Adipocyte (in vitro differentiated cells): ENCODE data around the gene PAPPA.

ENCODE experiments used
- DNase-seq: peaks from one replicate; pipeline ENCODE4 v3.0.0-alpha.2; 2015; ENCODE audit warnings: low read depth
- H3K27me3 ChIP-seq: replicated peaks from 2 replicates; pipeline ENCODE4 v1.7.0; 2013; ENCODE audit warnings: mild to moderate bottlenecking, low read length, moderate library complexity; ENCODE audit not compliant: control insufficient read depth, insufficient read depth
- H3K36me3 ChIP-seq: 2 replicates; pipeline ENCODE4 v1.7.0; 2013; ENCODE audit warnings: low read length, mild to moderate bottlenecking, moderate library complexity; ENCODE audit not compliant: control insufficient read depth, insufficient read depth, severe bottlenecking
- H3K4me1 ChIP-seq: 2 replicates; pipeline ENCODE4 v1.7.0; 2013; ENCODE audit warnings: mild to moderate bottlenecking, low read length, moderate library complexity; ENCODE audit not compliant: control insufficient read depth, insufficient read depth
- H3K4me3 ChIP-seq: 2 replicates; pipeline ENCODE4 v1.7.0; 2013; ENCODE audit warnings: mild to moderate bottlenecking, low read length, moderate library complexity
- H3K9ac ChIP-seq: 2 replicates; pipeline ENCODE4 v1.7.0; 2013; ENCODE audit warnings: mild to moderate bottlenecking, low read length, moderate library complexity
- H3K9me3 ChIP-seq: 2 replicates; pipeline ENCODE4 v1.7.0; 2013; ENCODE audit warnings: mild to moderate bottlenecking, low read length, moderate library complexity; ENCODE audit not compliant: control insufficient read depth

PAPPA gene

GRCh38 chr9:116189683-116190082 lies 36.1 kb downstream of the PAPPA start:
- Histone ChIP-seq H3K4me3 (no peak overlapping the region), H3K4me1 (peaks cover 35% of the 10 kb centered on the region), H3K9ac (no peak overlapping the region), H3K9me3 (no peaks in the 10 kb centered on the region), H3K36me3 (peaks cover 47% of the 10 kb centered on the region), H3K27me3 (no peaks in the 10 kb centered on the region)
- DNase-seq: no peak

DNA sequence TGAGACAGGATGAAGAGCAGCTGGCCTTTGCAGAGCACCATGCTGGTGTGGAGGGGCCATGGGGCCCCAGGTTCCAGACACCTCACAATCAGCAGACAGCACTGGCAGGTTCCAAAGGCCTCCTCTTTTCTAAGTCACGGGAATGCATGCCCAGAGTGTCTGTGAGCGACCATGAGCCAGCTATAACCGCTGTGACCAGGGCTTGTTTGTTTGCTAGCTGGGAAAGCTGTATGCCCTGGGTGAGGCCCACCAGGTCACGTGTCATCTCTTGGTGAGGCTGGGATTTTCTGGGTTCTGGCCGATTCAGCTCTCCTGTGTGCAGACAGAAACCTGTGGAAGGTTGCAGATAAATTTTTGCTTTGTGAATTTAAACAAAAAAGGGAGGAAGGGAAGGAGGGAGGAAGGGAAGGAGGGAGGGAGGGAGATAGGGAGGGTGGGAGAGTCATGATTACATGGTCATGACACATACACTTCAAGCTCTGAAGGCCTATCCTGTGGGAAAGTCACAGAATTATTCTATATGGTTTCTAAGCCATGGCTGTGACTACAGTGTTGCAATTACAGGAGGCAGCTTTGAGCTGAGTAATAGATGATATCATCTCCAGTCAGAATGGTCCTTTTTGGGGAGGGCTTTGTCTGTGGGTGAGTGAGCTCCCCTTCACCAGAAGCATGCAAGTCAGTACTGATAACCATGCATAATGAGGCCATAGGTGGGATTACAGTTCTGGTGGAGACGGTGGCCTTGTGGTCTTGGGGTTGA lies 37.2 kb downstream of the PAPPA start:
- Histone ChIP-seq H3K36me3 (peaks cover 41% of the 10 kb centered on the region), H3K4me1 (peaks cover 35% of the 10 kb centered on the region)

DNA sequence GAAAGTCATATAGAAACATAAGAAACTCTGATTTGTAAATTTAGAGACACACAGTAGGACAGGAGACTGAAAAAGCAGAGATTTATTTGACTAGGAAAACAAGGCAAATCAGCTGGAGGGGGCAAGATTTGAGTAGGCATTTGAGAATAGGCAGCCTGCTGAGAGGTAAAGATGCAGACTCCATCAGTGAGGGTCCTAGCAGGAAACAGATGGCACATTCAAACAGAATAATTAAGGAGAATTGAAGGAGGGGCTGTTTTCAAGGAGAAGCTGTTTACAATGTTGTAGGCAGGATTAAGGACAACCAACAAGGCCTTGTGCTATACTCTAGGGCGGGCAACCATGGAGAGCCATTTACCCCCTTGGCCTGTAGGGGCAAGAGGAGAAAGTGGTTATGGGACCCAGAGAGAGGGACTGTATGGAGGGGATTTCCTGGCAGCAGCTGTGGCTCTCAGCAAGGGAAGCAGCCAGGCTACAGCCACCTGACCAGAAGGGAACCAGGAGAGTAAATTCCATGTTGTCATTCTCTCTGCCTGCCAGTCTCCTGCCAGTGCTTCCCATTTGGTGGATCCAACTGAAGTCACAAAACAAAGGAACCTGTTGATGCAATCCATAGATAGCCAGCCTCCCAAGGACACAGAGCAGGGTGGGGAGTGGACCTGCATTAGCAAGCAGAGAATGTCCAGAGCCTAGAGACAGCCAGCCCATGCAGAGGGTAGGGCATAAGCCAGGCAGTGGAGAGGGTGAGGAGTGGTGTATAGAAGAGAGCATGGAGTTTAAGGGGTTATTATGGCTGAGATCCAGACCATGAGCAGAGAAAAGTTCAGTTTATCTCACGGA lies 38.2 kb downstream of the PAPPA start:
- H3K27me3 ChIP-seq: no peaks in the 10 kb centered on the region
- DNase-seq: no peak
- no peaks in the 10 kb centered on the region for H3K9me3 ChIP-seq
- no peak overlapping the region for H3K4me3 ChIP-seq
- H3K9ac ChIP-seq: no peak overlapping the region
- peaks cover 41% of the 10 kb centered on the region for H3K36me3 ChIP-seq
- peaks cover 39% of the 10 kb centered on the region for H3K4me1 ChIP-seq

More for the DNA sequence above, 37.2 kb downstream of the PAPPA start:
- no peak overlapping the region for H3K4me3 ChIP-seq
- H3K27me3 ChIP-seq: no peaks in the 10 kb centered on the region
- H3K9ac ChIP-seq: no peak overlapping the region
- H3K9me3 ChIP-seq: no peaks in the 10 kb centered on the region
- DNase-seq: peak; percentile 66

GRCh38 chr9:116193636-116194035 lies 40.0 kb downstream of the PAPPA start:
- Histone ChIP-seq H3K9me3 (no peaks in the 10 kb centered on the region), H3K4me1 (peaks cover 48% of the 10 kb centered on the region), H3K4me3 (no peak overlapping the region), H3K27me3 (no peaks in the 10 kb centered on the region), H3K9ac (no peak overlapping the region), H3K36me3 (peaks cover 24% of the 10 kb centered on the region)
- peak; percentile 47 for DNase-seq

DNA sequence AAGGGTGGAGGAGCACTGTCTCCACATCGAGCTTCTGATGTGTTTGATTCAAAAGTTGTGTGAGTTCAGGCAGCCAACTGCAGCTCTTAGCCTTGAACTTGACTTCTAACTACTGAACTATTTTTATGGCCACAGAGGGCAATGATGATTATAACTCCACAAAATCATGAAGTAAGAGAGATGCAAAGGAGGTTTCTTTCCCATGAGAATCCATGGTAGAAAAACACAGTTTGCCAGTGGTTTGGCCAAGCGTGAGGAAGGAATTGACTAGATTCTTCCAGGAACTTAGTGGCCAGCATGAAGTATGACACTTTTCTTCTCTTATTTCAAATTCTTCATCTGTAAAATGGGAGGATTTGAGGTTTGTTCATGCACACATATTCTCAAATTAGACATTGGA lies 43.2 kb downstream of the PAPPA start:
- Histone ChIP-seq H3K36me3 (peaks cover 8% of the 10 kb centered on the region), H3K27me3 (no peaks in the 10 kb centered on the region), H3K9ac (no peak overlapping the region), H3K4me1 (peaks cover 26% of the 10 kb centered on the region), H3K4me3 (no peak overlapping the region), H3K9me3 (no peaks in the 10 kb centered on the region)
- no peak for DNase-seq

DNA sequence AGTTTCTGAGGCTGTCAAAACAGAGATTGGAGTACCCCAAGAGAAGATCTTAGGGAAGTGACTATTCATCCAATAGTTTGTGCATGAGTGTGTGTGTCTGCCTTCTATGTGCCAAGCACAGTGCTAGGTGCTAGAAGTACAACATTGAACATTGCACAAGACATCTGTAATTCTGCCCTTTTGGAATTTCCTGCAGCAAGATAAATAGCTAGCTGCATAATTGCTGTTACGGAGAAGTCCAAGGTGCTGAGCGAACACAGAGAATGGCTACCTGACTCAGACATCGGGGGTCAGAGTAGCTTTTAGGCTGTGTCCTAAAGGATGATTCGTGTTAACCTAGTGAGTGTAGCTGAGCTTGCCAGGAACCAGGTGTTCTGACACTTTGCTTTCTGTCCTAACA lies 44.8 kb downstream of the PAPPA start:
- H3K9me3 ChIP-seq: no peaks in the 10 kb centered on the region
- H3K4me3 ChIP-seq: no peak overlapping the region
- H3K36me3 ChIP-seq: peaks cover 13% of the 10 kb centered on the region
- H3K9ac ChIP-seq: no peak overlapping the region
- DNase-seq: peak; percentile 38
- no peaks in the 10 kb centered on the region for H3K27me3 ChIP-seq
- peaks cover 33% of the 10 kb centered on the region for H3K4me1 ChIP-seq

DNA sequence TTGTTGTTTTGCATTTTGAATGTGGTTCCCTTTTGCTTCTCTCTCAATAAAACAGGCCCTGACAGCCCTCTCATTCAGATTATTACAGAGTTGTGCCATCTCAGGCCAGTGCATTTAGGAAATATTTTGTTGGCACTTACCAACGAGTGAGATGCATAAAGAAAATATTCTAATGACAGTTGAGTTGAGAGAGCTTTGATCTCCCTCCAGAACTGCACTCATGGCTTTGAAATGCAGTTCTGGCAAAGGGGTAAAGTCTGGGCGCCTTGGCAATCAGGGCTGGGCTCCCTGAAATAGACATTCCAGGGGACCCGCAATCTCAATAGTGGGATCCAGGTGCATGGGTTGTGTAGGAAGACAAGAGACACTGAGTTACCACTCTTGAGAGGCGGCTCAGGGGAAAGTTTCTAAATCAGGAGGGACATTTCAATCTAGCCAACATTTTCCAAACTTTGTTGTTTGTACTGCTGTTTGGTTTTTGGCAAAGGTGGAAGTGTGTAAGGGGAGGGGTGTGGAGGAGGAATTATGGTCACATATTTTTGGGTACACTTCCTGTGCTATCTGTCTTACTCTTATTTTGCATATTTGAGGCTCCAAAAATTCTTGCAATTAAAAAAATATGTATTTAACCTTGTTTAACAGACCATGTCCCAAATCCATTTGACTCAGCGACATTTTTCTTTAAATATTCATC lies 48.8 kb downstream of the PAPPA start:
- DNase-seq: no peak
- Histone ChIP-seq H3K27me3 (no peaks in the 10 kb centered on the region), H3K4me3 (no peak overlapping the region), H3K4me1 (peaks cover 17% of the 10 kb centered on the region), H3K9me3 (no peaks in the 10 kb centered on the region), H3K9ac (no peak overlapping the region), H3K36me3 (peaks cover 16% of the 10 kb centered on the region)

DNA sequence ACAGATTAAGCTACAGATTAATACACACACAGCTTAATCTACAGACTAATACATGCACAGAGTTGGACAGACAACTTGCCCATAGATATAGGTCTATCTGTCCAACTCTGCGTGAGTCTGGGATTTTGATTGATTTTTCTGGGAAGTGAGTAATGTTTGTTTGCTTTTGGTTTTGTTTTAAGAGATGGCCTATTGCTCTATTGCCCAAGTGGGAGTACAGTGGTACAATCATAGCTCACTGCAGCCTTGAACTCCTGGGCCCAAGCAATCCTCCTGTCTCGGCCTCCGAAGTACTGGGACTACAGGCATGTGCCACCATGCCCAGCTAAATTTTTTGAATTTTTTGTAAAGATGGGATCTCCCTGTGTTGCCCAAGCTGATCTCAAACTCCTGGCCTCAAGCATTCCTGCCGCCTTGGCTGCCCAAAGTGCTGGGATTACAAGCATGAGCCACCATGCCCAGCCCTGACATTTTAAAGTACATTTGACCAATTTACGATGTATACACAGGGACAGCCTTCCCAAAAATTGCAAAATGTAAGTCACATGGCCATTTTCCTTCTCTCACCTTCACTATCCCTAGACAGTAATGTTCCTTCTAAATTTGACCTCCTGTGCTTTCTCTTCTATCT lies 50.8 kb downstream of the PAPPA start:
- Histone ChIP-seq H3K4me3 (no peak overlapping the region), H3K4me1 (peaks cover 23% of the 10 kb centered on the region), H3K27me3 (no peaks in the 10 kb centered on the region), H3K36me3 (peaks cover 25% of the 10 kb centered on the region), H3K9ac (no peak overlapping the region), H3K9me3 (no peaks in the 10 kb centered on the region)
- DNase-seq: no peak

DNA sequence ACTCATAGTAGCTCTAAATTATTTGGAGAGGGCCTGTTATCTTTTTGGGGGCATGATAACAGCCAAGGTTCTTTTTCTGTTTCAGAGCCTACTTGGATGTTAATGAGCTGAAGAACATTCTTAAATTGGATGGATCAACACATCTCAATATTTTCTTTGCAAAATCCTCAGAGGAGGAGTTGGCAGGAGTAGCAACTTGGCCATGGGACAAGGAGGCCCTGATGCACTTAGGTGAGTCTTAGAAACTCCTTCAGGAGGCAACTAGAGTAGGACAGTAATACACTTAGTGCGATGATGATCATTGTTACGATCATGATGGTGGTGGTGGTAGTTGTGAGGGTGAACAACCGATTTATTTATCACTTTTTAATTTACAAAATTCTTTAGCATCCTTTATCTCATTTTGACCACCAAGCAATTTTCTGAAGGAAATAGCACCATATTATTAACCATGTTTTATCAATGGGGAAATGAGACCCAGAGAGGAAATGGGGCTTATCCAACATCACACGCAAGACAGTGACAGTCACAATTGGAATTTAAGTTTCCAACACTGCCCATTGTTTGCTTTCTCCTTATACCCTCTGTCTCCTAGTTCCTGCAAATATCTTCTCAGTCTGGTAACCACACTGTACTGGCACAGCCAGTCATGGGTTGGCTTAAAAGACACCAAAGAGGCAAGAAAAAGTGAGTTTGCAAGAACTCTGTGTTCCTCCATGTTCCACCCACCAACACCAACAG lies 54.0 kb downstream of the PAPPA start:
- H3K9ac ChIP-seq: no peak overlapping the region
- no peaks in the 10 kb centered on the region for H3K9me3 ChIP-seq
- no peak overlapping the region for H3K4me3 ChIP-seq
- H3K36me3 ChIP-seq: peaks cover 41% of the 10 kb centered on the region
- DNase-seq: no peak
- no peaks in the 10 kb centered on the region for H3K27me3 ChIP-seq
- peaks cover 22% of the 10 kb centered on the region for H3K4me1 ChIP-seq

GRCh38 chr9:116208417-116209232 lies 55.0 kb downstream of the PAPPA start:
- Histone ChIP-seq H3K9ac (peak overlapping the region; percentile 20), H3K9me3 (no peaks in the 10 kb centered on the region), H3K4me1 (peaks cover 21% of the 10 kb centered on the region), H3K36me3 (peaks cover 45% of the 10 kb centered on the region), H3K4me3 (no peak overlapping the region), H3K27me3 (no peaks in the 10 kb centered on the region)
- peak; percentile 67 for DNase-seq
